Progenitor cell of endocrine pancreas (in vitro differentiated cells): Measurements from ENCODE around the gene GRIK1. TPM values are rescaled to one million over a fixed set of nuclear protein-coding genes. Genes with fewer than 3 reads are reported as not detected.

ENCODE experiments used
- DNase-seq: peaks from one replicate; pipeline ENCODE4 v3.0.0; 2021; ENCODE audit warnings: low spot score; ENCODE audit not compliant: unreplicated experiment
- H3K27ac Mint-ChIP-seq: 2 replicates; pipeline ENCODE4 v1.8.0; 2021; ENCODE audit warnings: mild to moderate bottlenecking, moderate library complexity, mixed read lengths
- H3K27me3 Mint-ChIP-seq: 2 replicates; pipeline ENCODE4 v1.8.0; 2021; ENCODE audit warnings: mixed read lengths
- H3K36me3 Mint-ChIP-seq: 2 replicates; pipeline ENCODE4 v1.8.0; 2022; ENCODE audit warnings: mixed read lengths; ENCODE audit not compliant: insufficient read depth
- H3K4me1 Mint-ChIP-seq: 2 replicates; pipeline ENCODE4 v1.8.0; 2021; ENCODE audit warnings: low read depth, mixed read lengths
- H3K4me3 Mint-ChIP-seq: 2 replicates; pipeline ENCODE4 v1.8.0; 2021; ENCODE audit warnings: low read depth, mild to moderate bottlenecking, moderate library complexity, mixed read lengths
- H3K9me3 Mint-ChIP-seq: 2 replicates; pipeline ENCODE4 v1.8.0; 2021; ENCODE audit warnings: low read depth, mixed read lengths
- total RNA-seq: library from RNA; stranded (reverse); gene quantifications from 2 replicates; pipeline ENCODE4 v1.2.1, GENCODE V29; 2021
- TF ChIP-seq, protein P1 (sequence below): fragments of 200-600 bp; sonication (generic); IDR thresholded peaks from one replicate; pipeline ENCODE4 v1.5.0; 2021; ENCODE audit warnings: antibody characterized with exemption, mild to moderate bottlenecking; ENCODE audit not compliant: unreplicated experiment

Gene GRIK1
- total RNA-seq, 1 donor from 2014 or later, result 0.26 TPM

DNA sequence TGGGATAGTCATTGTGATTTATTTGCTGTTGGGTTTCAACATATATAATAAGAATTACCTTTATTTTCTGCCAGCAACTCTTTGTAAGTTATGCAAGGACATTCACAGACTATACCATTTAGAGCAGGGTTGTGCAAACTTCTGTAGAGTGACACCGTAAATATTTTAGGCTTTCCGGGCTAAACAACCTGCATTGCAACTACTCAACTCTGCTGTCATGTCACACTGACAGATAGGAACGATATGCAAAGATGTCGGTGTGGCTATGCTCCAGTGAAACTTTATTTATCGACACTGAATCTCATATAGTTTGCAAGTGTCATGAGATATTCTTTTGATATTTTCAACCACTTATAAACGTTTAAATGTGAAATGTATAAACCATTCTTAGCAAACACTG, 430.7 kb downstream of the GRIK1 start:
- Mint-ChIP-seq H3K27ac (no peak overlapping the region), H3K4me3 (no peak overlapping the region), H3K36me3 (peaks cover 6% of the 10 kb centered on the region), H3K9me3 (peaks cover 14% of the 10 kb centered on the region), H3K4me1 (no peaks in the 10 kb centered on the region), H3K27me3 (no peaks in the 10 kb centered on the region)
- no peak for DNase-seq
- TF ChIP-seq, protein P1, sequence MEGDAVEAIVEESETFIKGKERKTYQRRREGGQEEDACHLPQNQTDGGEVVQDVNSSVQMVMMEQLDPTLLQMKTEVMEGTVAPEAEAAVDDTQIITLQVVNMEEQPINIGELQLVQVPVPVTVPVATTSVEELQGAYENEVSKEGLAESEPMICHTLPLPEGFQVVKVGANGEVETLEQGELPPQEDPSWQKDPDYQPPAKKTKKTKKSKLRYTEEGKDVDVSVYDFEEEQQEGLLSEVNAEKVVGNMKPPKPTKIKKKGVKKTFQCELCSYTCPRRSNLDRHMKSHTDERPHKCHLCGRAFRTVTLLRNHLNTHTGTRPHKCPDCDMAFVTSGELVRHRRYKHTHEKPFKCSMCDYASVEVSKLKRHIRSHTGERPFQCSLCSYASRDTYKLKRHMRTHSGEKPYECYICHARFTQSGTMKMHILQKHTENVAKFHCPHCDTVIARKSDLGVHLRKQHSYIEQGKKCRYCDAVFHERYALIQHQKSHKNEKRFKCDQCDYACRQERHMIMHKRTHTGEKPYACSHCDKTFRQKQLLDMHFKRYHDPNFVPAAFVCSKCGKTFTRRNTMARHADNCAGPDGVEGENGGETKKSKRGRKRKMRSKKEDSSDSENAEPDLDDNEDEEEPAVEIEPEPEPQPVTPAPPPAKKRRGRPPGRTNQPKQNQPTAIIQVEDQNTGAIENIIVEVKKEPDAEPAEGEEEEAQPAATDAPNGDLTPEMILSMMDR, result no peak

GRCh38 chr21:29508301-29508700, 431.5 kb downstream of the GRIK1 start:
- no peaks in the 10 kb centered on the region for H3K27me3 Mint-ChIP-seq
- TF ChIP-seq, protein P1, result no peak
- no peak overlapping the region for H3K4me3 Mint-ChIP-seq
- DNase-seq, result no peak
- H3K27ac Mint-ChIP-seq, result no peak overlapping the region
- peaks cover 6% of the 10 kb centered on the region for H3K9me3 Mint-ChIP-seq
- H3K36me3 Mint-ChIP-seq, result peaks cover 1% of the 10 kb centered on the region
- H3K4me1 Mint-ChIP-seq, result no peaks in the 10 kb centered on the region

DNA sequence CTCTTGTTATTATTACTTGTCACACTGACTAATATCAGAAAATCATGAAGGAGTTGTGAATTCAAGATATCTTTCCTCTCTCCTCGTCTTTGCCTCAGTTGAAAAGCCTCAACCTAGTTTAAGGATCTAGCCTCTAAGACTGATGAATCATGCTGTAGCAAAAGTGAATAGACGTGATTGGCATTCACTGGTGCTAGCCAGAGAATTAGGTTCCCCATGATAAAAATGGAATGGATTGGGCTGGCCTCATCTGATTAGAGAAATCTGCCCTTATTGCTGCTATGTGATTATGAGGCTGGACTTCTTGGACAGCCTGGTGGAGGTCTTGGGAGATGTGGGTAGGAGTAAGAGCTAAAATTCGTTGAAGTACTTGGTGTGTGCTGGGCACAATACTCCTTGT, 432.8 kb downstream of the GRIK1 start:
- Mint-ChIP-seq H3K9me3 (peaks cover 2% of the 10 kb centered on the region), H3K27me3 (no peaks in the 10 kb centered on the region), H3K36me3 (peaks cover under 1% of the 10 kb centered on the region), H3K4me1 (no peaks in the 10 kb centered on the region), H3K4me3 (no peak overlapping the region), H3K27ac (no peak overlapping the region)
- TF ChIP-seq, protein P1, result no peak
- DNase-seq, result no peak

- no peak overlapping the region for H3K27ac Mint-ChIP-seq
These were observed 433.6 kb downstream of the GRIK1 start for GRCh38 chr21:29506214-29506613.

DNA sequence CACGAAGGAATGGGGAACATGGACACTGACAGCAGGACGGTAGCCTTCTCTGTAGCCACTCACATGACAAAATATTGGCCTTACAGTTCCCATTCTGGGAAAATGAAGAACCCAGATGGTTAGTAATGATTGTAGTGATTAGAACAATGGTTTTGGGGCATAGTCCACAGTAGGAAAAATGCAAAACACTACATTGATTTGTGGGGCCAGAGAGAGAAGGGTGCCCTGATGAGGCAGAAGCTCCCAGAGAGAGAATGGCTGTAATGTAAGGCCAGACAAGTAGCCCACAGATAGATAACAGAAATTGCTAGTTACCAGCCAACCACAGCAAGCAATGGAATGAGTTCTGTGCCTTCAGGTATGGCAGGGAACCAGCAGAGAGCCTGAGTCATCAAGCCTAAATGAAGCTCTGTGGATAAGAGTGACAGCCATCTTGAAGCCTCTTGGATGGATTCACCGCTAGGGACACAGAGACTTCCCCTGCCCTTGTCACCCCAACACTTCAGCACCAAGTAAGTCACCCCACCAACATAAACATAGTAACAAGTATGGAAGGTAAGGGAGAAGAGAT, 435.0 kb downstream of the GRIK1 start:
- DNase-seq, result no peak
- H3K9me3 Mint-ChIP-seq, result no peaks in the 10 kb centered on the region
- H3K4me1 Mint-ChIP-seq, result no peaks in the 10 kb centered on the region
- no peaks in the 10 kb centered on the region for H3K36me3 Mint-ChIP-seq
- TF ChIP-seq, protein P1, result no peak
- H3K27ac Mint-ChIP-seq, result peak overlapping the region; percentile 64
- H3K4me3 Mint-ChIP-seq, result no peak overlapping the region
- no peaks in the 10 kb centered on the region for H3K27me3 Mint-ChIP-seq

More at GRCh38 chr21:29506214-29506613, 433.6 kb downstream of the GRIK1 start:
- Mint-ChIP-seq H3K36me3 (no peaks in the 10 kb centered on the region), H3K9me3 (no peaks in the 10 kb centered on the region), H3K4me1 (no peaks in the 10 kb centered on the region), H3K27me3 (no peaks in the 10 kb centered on the region), H3K4me3 (no peak overlapping the region)
- DNase-seq, result no peak
- TF ChIP-seq, protein P1, result no peak
